Measurements from ENCODE around the gene ZNF697.
"Not testable (repeated sequence)": the region's sequence is repeated elsewhere in the genome, so short reads cannot be mapped to it uniquely, and the experiment has no call there.

DNA sequence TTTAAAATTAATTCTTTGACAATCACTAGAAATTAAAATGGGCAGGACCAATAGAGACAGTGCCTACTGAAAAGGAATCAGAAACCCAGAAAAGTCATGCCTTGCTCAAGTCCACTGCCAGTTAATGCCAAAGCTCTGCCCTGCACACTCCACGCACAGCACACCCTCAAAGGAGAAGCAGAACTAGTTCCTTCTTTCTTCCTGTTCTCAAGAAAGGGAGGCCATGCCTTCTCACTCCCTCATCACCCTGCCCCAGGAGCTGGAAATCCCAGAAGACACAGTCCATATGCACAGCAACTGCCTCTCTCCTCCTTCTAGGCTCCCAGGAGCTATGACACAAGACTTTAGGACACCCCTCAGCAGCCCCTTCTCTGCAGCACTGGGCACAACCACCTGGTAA lies 31.3 kb downstream of the ZNF697 start:
- TF ChIP-seq, protein P1, sequence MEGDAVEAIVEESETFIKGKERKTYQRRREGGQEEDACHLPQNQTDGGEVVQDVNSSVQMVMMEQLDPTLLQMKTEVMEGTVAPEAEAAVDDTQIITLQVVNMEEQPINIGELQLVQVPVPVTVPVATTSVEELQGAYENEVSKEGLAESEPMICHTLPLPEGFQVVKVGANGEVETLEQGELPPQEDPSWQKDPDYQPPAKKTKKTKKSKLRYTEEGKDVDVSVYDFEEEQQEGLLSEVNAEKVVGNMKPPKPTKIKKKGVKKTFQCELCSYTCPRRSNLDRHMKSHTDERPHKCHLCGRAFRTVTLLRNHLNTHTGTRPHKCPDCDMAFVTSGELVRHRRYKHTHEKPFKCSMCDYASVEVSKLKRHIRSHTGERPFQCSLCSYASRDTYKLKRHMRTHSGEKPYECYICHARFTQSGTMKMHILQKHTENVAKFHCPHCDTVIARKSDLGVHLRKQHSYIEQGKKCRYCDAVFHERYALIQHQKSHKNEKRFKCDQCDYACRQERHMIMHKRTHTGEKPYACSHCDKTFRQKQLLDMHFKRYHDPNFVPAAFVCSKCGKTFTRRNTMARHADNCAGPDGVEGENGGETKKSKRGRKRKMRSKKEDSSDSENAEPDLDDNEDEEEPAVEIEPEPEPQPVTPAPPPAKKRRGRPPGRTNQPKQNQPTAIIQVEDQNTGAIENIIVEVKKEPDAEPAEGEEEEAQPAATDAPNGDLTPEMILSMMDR (IDR thresholded peaks at IDR 0.05), result not testable (repeated sequence)
- not testable (repeated sequence) for TF ChIP-seq POLR2A (IDR thresholded peaks at IDR 0.05)
